ENCODE data around the gene ACACA.

DNA sequence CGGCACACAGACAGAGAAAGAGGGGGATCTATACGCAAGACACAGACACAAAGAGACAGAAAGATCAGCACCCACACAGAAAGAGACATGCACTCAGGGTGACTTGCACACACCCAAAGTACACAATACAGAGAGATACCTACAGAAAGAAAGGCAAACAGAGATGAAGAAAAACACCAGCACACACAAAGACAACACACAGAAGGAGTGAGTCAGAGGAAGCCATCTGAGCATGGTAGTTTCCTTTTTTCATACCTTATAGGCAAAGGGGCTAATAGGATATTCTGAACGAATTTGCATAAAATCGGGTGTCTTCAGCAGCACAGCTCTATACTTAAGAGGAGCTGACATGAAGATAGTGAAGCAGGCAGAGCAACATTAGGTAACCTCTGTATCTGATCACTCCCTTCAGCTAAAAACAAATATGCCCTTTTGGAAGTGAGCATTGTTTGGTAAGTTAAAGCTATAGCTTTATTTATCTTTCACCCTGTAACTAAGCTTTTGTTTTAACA, 259.3 kb downstream of the ACACA start:
- no peak for TF ChIP-seq POLR2A (IDR thresholded peaks at IDR 0.05; ENCODE audit: low read length)
- no peak for TF ChIP-seq GATA1 (IDR thresholded peaks at IDR 0.05; ENCODE audit: low read depth, low read length)
